Measurements from ENCODE around the gene ZC2HC1B. TPM values are rescaled to one million over a fixed set of nuclear protein-coding genes. Genes with fewer than 3 reads are reported as not detected.

The ZC2HC1B gene
- total RNA-seq, 4 donors from 2014 or later = 1.2 TPM; not detected in 3

GRCh38 chr6:143961886-143962878 is 97.9 kb downstream of the ZC2HC1B start:
- peak in 1 of 2 donors; percentile 21 for DNase-seq (ENCODE audit: low spot score in 2 of 2)
- Histone ChIP-seq H3K27ac (peak overlapping the region in 1 of 4 donors; percentile 24), H3K9me3 (no peaks in the 10 kb centered on the region), H3K4me3 (no peak overlapping the region), H3K4me1 (peaks cover 0 to 23% (median 0%) of the 10 kb centered on the region in 4 donors), H3K27me3 (no peaks in the 10 kb centered on the region), H3K36me3 (no peaks in the 10 kb centered on the region)
- whole genome bisulfite sequencing, 2 donors = 43 to 49% methylated on average over 12 of the region's 12 CpGs
- TF ChIP-seq EP300 (IDR thresholded peaks at IDR 0.05) = no peak
- TF ChIP-seq POLR2A (IDR thresholded peaks at IDR 0.05) = no peak
- peak; percentile 7 to 51 (median 32) for TF ChIP-seq CTCF (IDR thresholded peaks at IDR 0.05)

GRCh38 chr6:143963158-143963919 is 99.1 kb downstream of the ZC2HC1B start:
- TF ChIP-seq EP300 (IDR thresholded peaks at IDR 0.05) = no peak
- no peak for TF ChIP-seq POLR2A (IDR thresholded peaks at IDR 0.05)
- TF ChIP-seq CTCF (IDR thresholded peaks at IDR 0.05) = no peak
- no peaks in the 10 kb centered on the region for H3K9me3 ChIP-seq
- H3K36me3 ChIP-seq = no peaks in the 10 kb centered on the region
- DNase-seq (ENCODE audit: low spot score in 2 of 2) = no peak
- H3K4me3 ChIP-seq = no peak overlapping the region
- H3K4me1 ChIP-seq = peaks cover 0 to 32% (median 0%) of the 10 kb centered on the region in 4 donors
- H3K27ac ChIP-seq = no peak overlapping the region
- 63 to 70% methylated on average over 7 of the region's 7 CpGs for WGBS, 2 donors
- H3K27me3 ChIP-seq = no peaks in the 10 kb centered on the region

GRCh38 chr6:143964674-143965081 is 100.4 kb downstream of the ZC2HC1B start:
- TF ChIP-seq CTCF (IDR thresholded peaks at IDR 0.05) (no peak), POLR2A (IDR thresholded peaks at IDR 0.05) (no peak), EP300 (IDR thresholded peaks at IDR 0.05) (no peak)

GRCh38 chr6:143965503-143966171 is 101.4 kb downstream of the ZC2HC1B start:
- Histone ChIP-seq H3K4me1 (peaks cover 0 to 37% (median 0%) of the 10 kb centered on the region in 4 donors), H3K36me3 (no peaks in the 10 kb centered on the region), H3K27ac (no peak overlapping the region), H3K9me3 (no peaks in the 10 kb centered on the region), H3K27me3 (no peaks in the 10 kb centered on the region), H3K4me3 (no peak overlapping the region)
- no peak for TF ChIP-seq POLR2A (IDR thresholded peaks at IDR 0.05)
- TF ChIP-seq EP300 (IDR thresholded peaks at IDR 0.05) = no peak
- no peak for TF ChIP-seq CTCF (IDR thresholded peaks at IDR 0.05)
- no peak for DNase-seq (ENCODE audit: low spot score in 2 of 2)
- WGBS, 2 donors = 68 to 74% methylated on average over 6 of the region's 6 CpGs

More at GRCh38 chr6:143964674-143965081, 100.4 kb downstream of the ZC2HC1B start:
- no peak overlapping the region for H3K4me3 ChIP-seq
- H3K9me3 ChIP-seq = no peaks in the 10 kb centered on the region
- H3K36me3 ChIP-seq = no peaks in the 10 kb centered on the region
- no peak for DNase-seq (ENCODE audit: low spot score in 2 of 2)
- H3K27ac ChIP-seq = no peak overlapping the region
- no peaks in the 10 kb centered on the region for H3K27me3 ChIP-seq
- peaks cover 0 to 32% (median 0%) of the 10 kb centered on the region in 4 donors for H3K4me1 ChIP-seq
- 56 to 68% methylated on average over 6 of the region's 6 CpGs for WGBS, 2 donors
